SK-N-SH (cell line): ENCODE data around the gene DNASE1L2. TPM values are rescaled to one million over a fixed set of nuclear protein-coding genes. Genes with fewer than 3 reads are reported as not detected.

Experiments
- CTCF ChIA-PET: fragments of 300-600, 350-600 bp; formaldehyde crosslinking; extraction: SDS; loops from one replicate; lab custom pipeline; 2021; lab: Yijun Ruan, JAX
- POLR2A ChIA-PET: fragments of 350-600 bp; sonication (Branson Sonifier 250); formaldehyde crosslinking; extraction: SDS; loops from one replicate; lab custom pipeline; 2020; ENCODE audit warnings: antibody characterized with exemption, inconsistent platforms; lab: Yijun Ruan, JAX
- DNase-seq: peaks from one replicate; pipeline ENCODE4 v3.0.0; 2012
- H2AFZ ChIP-seq: fragments of 200-600 bp; sonication (generic); 2 replicates; pipeline ENCODE4 v1.8.1; 2016; ENCODE audit warnings: antibody characterized with exemption, mild to moderate bottlenecking, low read depth
- H3F3A ChIP-seq: fragments of 200-600 bp; sonication (generic); replicated peaks from 2 replicates; pipeline ENCODE3; 2016; ENCODE audit warnings: antibody characterized with exemption, mild to moderate bottlenecking; ENCODE audit not compliant: insufficient read depth
- H3K27ac ChIP-seq, 2 experiments: fragments of 200-500 bp in 1 of 2; fragments of 200-600 bp in 1 of 2; sonication (Bioruptor generic) in 1 of 2; sonication (generic), shearing (Covaris generic) in 1 of 2; 2 replicates each; pipeline versions ENCODE4 v1.5.1 to v1.6.1; 2014 to 2016; ENCODE audit warnings: low read depth in 2 of 2, inconsistent platforms in 1 of 2, low read length in 1 of 2, mild to moderate bottlenecking in 1 of 2, mixed read lengths in 1 of 2
- H3K27me3 ChIP-seq: fragments of 200-600 bp; sonication (generic), shearing (Covaris generic); 2 replicates; pipeline ENCODE4 v1.6.1; 2016; ENCODE audit warnings: mixed run types; ENCODE audit not compliant: insufficient read depth
- H3K36me3 ChIP-seq, 2 experiments: fragments of 200-500 bp in 1 of 2; fragments of 200-600 bp in 1 of 2; sonication (Bioruptor generic) in 1 of 2; sonication (generic) in 1 of 2; replicated peaks in 1 of 2; 2 replicates each; pipeline versions ENCODE3 to v1.5.1; 2014 to 2016; ENCODE audit warnings: low read length in 1 of 2, mild to moderate bottlenecking in 1 of 2; ENCODE audit not compliant: insufficient read depth in 2 of 2, control insufficient read depth in 1 of 2
- H3K4me1 ChIP-seq, 2 experiments: fragments of 200-500 bp in 1 of 2; fragments of 200-600 bp in 1 of 2; sonication (Bioruptor generic) in 1 of 2; sonication (generic), shearing (Covaris generic) in 1 of 2; 2 replicates each; pipeline versions ENCODE4 v1.5.1 to v1.6.1; 2014 to 2016; ENCODE audit warnings: low read depth in 1 of 2, low read length in 1 of 2, mixed run types in 1 of 2; ENCODE audit not compliant: insufficient read depth in 2 of 2, control insufficient read depth in 1 of 2
- H3K4me2 ChIP-seq: fragments of 200-600 bp; sonication (generic), shearing (Covaris generic); 2 replicates; pipeline ENCODE4 v1.6.1; 2017; ENCODE audit warnings: mixed run types
- H3K4me3 ChIP-seq, 2 experiments: fragments of 200-500 bp in 1 of 2; fragments of 200-600 bp in 1 of 2; sonication (Bioruptor generic) in 1 of 2; sonication (generic), shearing (Covaris generic) in 1 of 2; 2 replicates each; pipeline versions ENCODE4 v1.5.1 to v1.8.1; 2014 to 2016; ENCODE audit warnings: low read depth in 2 of 2, inconsistent platforms in 1 of 2, low read length in 1 of 2, mild to moderate bottlenecking in 1 of 2, mixed read lengths in 1 of 2, moderate library complexity in 1 of 2
- H3K79me2 ChIP-seq: fragments of 200-600 bp; sonication (generic); 2 replicates; pipeline ENCODE4 v1.8.1; 2017; ENCODE audit warnings: mild to moderate bottlenecking; ENCODE audit not compliant: insufficient read depth
- H3K9ac ChIP-seq: fragments of 200-600 bp; sonication (generic); 2 replicates; pipeline ENCODE4 v1.6.1; 2017; ENCODE audit warnings: mixed run types
- H3K9me2 ChIP-seq: fragments of 200-600 bp; sonication (generic); 2 replicates; pipeline ENCODE4 v1.6.1; 2017; ENCODE audit warnings: mixed run types
- H3K9me3 ChIP-seq: fragments of 200-600 bp; sonication (generic); 2 replicates; pipeline ENCODE4 v1.6.1; 2017; ENCODE audit warnings: mixed run types, mild to moderate bottlenecking, moderate library complexity
- H4K20me1 ChIP-seq: fragments of 200-600 bp; sonication (generic); 2 replicates; pipeline ENCODE4 v1.6.1; 2017; ENCODE audit warnings: mild to moderate bottlenecking, mixed run types; ENCODE audit not compliant: insufficient read depth
- CHD2 ChIP-seq: fragments of 150-350 bp; IDR thresholded peaks from 2 replicates; pipeline ENCODE4 v1.6.1; 2018; ENCODE audit warnings: low read length; ENCODE audit not compliant: partially characterized antibody
- EZH2phosphoT487 ChIP-seq: fragments of 200-600 bp; sonication (generic); IDR thresholded peaks from 2 replicates; pipeline ENCODE4 v1.6.1; 2017; ENCODE audit warnings: low read depth, mixed run types, mild to moderate bottlenecking, antibody characterized with exemption, moderate library complexity, borderline replicate concordance
- FOSL2 ChIP-seq: IDR thresholded peaks from 2 replicates; pipeline ENCODE4 v1.4.0; 2012; ENCODE audit warnings: low read depth, mild to moderate bottlenecking, moderate library complexity, borderline replicate concordance
- FOXM1 ChIP-seq: IDR thresholded peaks from 2 replicates; pipeline ENCODE4 v1.4.0; 2012; ENCODE audit warnings: low read depth, mild to moderate bottlenecking
- GABPA ChIP-seq: IDR thresholded peaks from 2 replicates; pipeline ENCODE4 v1.4.0; 2012; ENCODE audit warnings: low read depth, mild to moderate bottlenecking
- MXI1 ChIP-seq: IDR thresholded peaks from 2 replicates; pipeline ENCODE4 v1.6.1; 2012; ENCODE audit warnings: mild to moderate bottlenecking, low read depth, low read length, improper control_type of control experiment
- POLR2AphosphoS5 ChIP-seq: IDR thresholded peaks from 2 replicates; pipeline ENCODE4 v1.6.1; 2012; ENCODE audit warnings: low read depth, low read length
- REST ChIP-seq: IDR thresholded peaks from 2 replicates; pipeline ENCODE4 v1.6.1; 2012; ENCODE audit warnings: mild to moderate bottlenecking, low read depth, low read length, moderate library complexity
- RFX5 ChIP-seq: IDR thresholded peaks from 2 replicates; pipeline ENCODE4 v1.6.1; 2012; ENCODE audit warnings: mild to moderate bottlenecking, improper control_type of control experiment, low read length
- RXRA ChIP-seq: IDR thresholded peaks from 2 replicates; pipeline ENCODE4 v1.4.0; 2012; ENCODE audit warnings: low read depth, mild to moderate bottlenecking, borderline replicate concordance
- SIN3A ChIP-seq: IDR thresholded peaks from 2 replicates; pipeline ENCODE4 v1.6.1; 2012; ENCODE audit warnings: low read depth, mild to moderate bottlenecking, low read length, moderate library complexity, borderline replicate concordance
- SMC3 ChIP-seq: IDR thresholded peaks from 2 replicates; pipeline ENCODE4 v1.6.1; 2012; ENCODE audit warnings: low read depth, low read length, improper control_type of control experiment
- TAF1 ChIP-seq: IDR thresholded peaks from 2 replicates; pipeline ENCODE4 v1.6.1; 2012; ENCODE audit warnings: low read depth, mild to moderate bottlenecking, low read length, moderate library complexity, borderline replicate concordance
- TCF12 ChIP-seq: IDR thresholded peaks from 2 replicates; pipeline ENCODE4 v1.4.0; 2012
- TEAD4 ChIP-seq: IDR thresholded peaks from 2 replicates; pipeline ENCODE4 v1.4.0; 2012; ENCODE audit warnings: mild to moderate bottlenecking, borderline replicate concordance; ENCODE audit not compliant: insufficient read depth
- USF2 ChIP-seq: fragments of 150-350 bp; IDR thresholded peaks from 2 replicates; pipeline ENCODE4 v1.6.1; 2017; ENCODE audit warnings: antibody characterized with exemption, low read length, low read depth, borderline replicate concordance
- YY1 ChIP-seq: IDR thresholded peaks from 2 replicates; pipeline ENCODE4 v1.4.0; 2012; ENCODE audit warnings: low read depth, mild to moderate bottlenecking
- ZBTB33 ChIP-seq: IDR thresholded peaks from 2 replicates; pipeline ENCODE4 v1.4.0; 2012; ENCODE audit warnings: low read depth, borderline replicate concordance
- WGBS: methylation state at CpG from one replicate; pipeline ENCODE4 v1.1.6; 2017; ENCODE audit warnings: low lambda C conversion rate; 5-methylcytosine and 5-hydroxymethylcytosine counted together
- polyA plus RNA-seq, 3 experiments: library from polyadenylated mRNA; depleted of rRNA; stranded (reverse); fragments of >200 nt; gene quantifications; 2 replicates each; pipeline ENCODE4 v1.2.3, GENCODE V29; 2012

The DNASE1L2 gene
- polyA plus RNA-seq, 1 of the 3 experiments (the other 2 are of a cell fraction) = 2.5 TPM

GRCh38 chr16:2228161-2228824 is 8.0 kb upstream of the DNASE1L2 start:
- peaks cover 51% of the 10 kb centered on the region for H3K79me2 ChIP-seq
- WGBS = 91% methylated on average over 12 of the region's 25 CpGs
- H3K9me2 ChIP-seq = no peaks in the 10 kb centered on the region
- H3K4me1 ChIP-seq = peaks cover 0 to 4% of the 10 kb centered on the region in 2 experiments; a peak in 1 of 4 replicates
- no peaks in the 10 kb centered on the region for H3F3A ChIP-seq
- ChIA-PET POLR2A (no interaction called here), CTCF (no interaction called here)
- H3K27me3 ChIP-seq = no peaks in the 10 kb centered on the region
- H3K9me3 ChIP-seq = no peaks in the 10 kb centered on the region
- H3K27ac ChIP-seq = no peak overlapping the region
- H3K9ac ChIP-seq = no peak overlapping the region
- peaks cover 0 to 48% of the 10 kb centered on the region in 2 experiments for H3K36me3 ChIP-seq
- no peak overlapping the region for H2AFZ ChIP-seq
- H4K20me1 ChIP-seq = peaks cover 30% of the 10 kb centered on the region
- TF ChIP-seq USF2 (no peak), TEAD4 (no peak), FOXM1 (no peak), EZH2phosphoT487 (no peak), SMC3 (no peak), CHD2 (no peak), FOSL2 (no peak), TCF12 (no peak), GABPA (no peak), RXRA (no peak), TAF1 (no peak)
- no peak overlapping the region for H3K4me2 ChIP-seq
- no peak overlapping the region for H3K4me3 ChIP-seq
- no peak for DNase-seq

GRCh38 chr16:2229091-2229490 is 7.2 kb upstream of the DNASE1L2 start:
- Histone ChIP-seq H3K4me1 (peaks cover 0 to 4% of the 10 kb centered on the region in 2 experiments; a peak in 1 of 4 replicates), H3K9ac (no peak overlapping the region)
- TF ChIP-seq CHD2 (no peak), SMC3 (no peak), RFX5 (no peak), POLR2AphosphoS5 (no peak), MXI1 (no peak), YY1 (no peak), REST (no peak), ZBTB33 (no peak), FOSL2 (no peak), SIN3A (no peak)
- TF ChIP-seq, all 33 proteins: peak for 0
- no peak for DNase-seq
- ChIA-PET POLR2A (no interaction called here), CTCF (no interaction called here)
- 94% methylated on average over 4 of the region's 12 CpGs for WGBS
- no peaks in the 10 kb centered on the region for H3F3A ChIP-seq
- H3K36me3 ChIP-seq = peaks cover 0 to 56% of the 10 kb centered on the region in 2 experiments
- H3K9me2 ChIP-seq = no peaks in the 10 kb centered on the region
- peaks cover 30% of the 10 kb centered on the region for H4K20me1 ChIP-seq
- no peak overlapping the region for H3K27ac ChIP-seq
- H3K4me3 ChIP-seq = no peak overlapping the region
- peaks cover 44% of the 10 kb centered on the region for H3K79me2 ChIP-seq
- no peak overlapping the region for H2AFZ ChIP-seq
- no peaks in the 10 kb centered on the region for H3K9me3 ChIP-seq
- H3K4me2 ChIP-seq = no peak overlapping the region
- no peaks in the 10 kb centered on the region for H3K27me3 ChIP-seq
